ENCODE results near the gene NEU4. TPM values are rescaled to one million over a fixed set of nuclear protein-coding genes. Genes with fewer than 3 reads are reported as not detected.

NEU4 gene
- total and polyA plus RNA-seq, 2 of the 4 experiments (the other 2 are of a cell fraction): not detected

DNA sequence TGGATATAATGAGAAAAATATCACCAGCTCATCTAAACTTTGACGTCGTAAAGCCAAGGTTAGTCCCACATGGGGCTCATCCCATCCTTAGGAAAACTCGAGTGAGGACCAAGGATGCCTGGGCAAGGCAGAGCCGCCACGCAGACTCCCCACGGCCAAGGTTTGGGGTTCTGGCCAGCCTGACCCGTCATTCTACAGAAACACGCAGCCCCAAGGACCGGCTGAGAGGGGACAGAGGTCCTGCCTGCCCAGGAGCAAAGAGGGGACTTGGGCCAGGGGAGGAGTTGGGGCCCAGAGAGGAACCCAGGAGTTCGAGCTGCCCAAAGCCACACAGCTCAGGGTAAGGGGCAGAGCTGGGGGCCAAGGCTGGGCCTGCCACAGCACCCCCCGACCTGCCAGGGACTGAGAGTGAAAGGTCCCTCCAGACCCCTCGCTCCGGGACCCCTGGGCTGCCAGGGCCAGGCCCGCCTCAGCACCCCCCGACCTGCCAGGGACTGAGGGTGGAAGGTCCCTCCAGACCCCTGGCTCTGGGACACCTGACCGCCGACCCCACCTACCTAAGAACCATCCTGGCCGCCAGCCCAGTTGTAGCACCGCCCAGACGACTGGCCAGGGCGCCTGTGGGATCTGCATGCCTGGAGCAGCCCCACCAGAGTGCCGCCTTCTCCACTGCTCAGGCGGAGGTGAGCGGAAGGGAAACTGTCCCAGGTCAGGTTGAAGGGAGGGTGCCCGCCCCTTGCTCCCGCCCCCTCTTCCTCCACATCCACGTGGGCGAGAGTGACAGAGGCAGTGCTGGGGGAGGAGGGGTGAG, 49.4 kb downstream of the NEU4 start, which contains the start of gene PDCD1:
Gene PDCD1 (minus strand): TSS at position 689 of the 811 bp plus-strand sequence. CDS start 56 bp downstream, at position 633.
- Histone ChIP-seq H3K4ac (ENCODE audit: low read depth, low read length) (no peak within 1 kb of the TSS), H3K27me3 (ENCODE audit: control insufficient read depth, insufficient read depth, low read length) (peaks cover 4% of the 10 kb centered on the region; the same call in 1 of the 2 replicates), H2BK20ac (ENCODE audit: low read depth, low read length) (no peak within 1 kb of the TSS), H2BK120ac (ENCODE audit: low read depth, low read length) (no peak within 1 kb of the TSS), H3K79me1 (ENCODE audit: low read depth in 1 of 2, low read length in 2 of 2) (no peaks in the 10 kb centered on the region), H2AK5ac (ENCODE audit: low read depth, low read length) (no peak within 1 kb of the TSS; the same call in 1 of the 2 replicates), H3K4me2 (ENCODE audit: low read depth, low read length) (peak within 1 kb of the TSS; percentile 29), H4K91ac (ENCODE audit: insufficient read depth, low read depth, low read length) (no peak within 1 kb of the TSS), H3K9me1 (ENCODE audit: insufficient read depth, low read length) (no peaks in the 10 kb centered on the region), H4K5ac (ENCODE audit: low read depth, low read length) (no peak within 1 kb of the TSS), H3K23ac (ENCODE audit: low read depth, low read length) (no peak within 1 kb of the TSS), H3K4me1 (ENCODE audit: control insufficient read depth, insufficient read depth, low read length) (peaks cover 3% of the 10 kb centered on the region), H3K27ac (ENCODE audit: insufficient read depth, low read length) (no peak within 1 kb of the TSS), H2BK15ac (ENCODE audit: low read depth, low read length) (no peak within 1 kb of the TSS), H3K36me3 (ENCODE audit: control insufficient read depth, insufficient read depth, low read length) (no peaks in the 10 kb centered on the region), H2BK5ac (ENCODE audit: low read depth, low read length, poor library complexity, severe bottlenecking) (no peak within 1 kb of the TSS), H3K9ac (ENCODE audit: low read depth, low read length) (no peak within 1 kb of the TSS), H4K20me1 (ENCODE audit: insufficient read depth, low read length) (no peaks in the 10 kb centered on the region), H3K14ac (replicated peaks; ENCODE audit: low read depth, low read length) (no peak within 1 kb of the TSS), H3K56ac (ENCODE audit: extremely low read depth, insufficient read depth, low read length) (no peak within 1 kb of the TSS), H3K9me3 (ENCODE audit: control insufficient read depth, insufficient read depth, low read length) (no peaks in the 10 kb centered on the region), H3K4me3 (ENCODE audit: insufficient read depth, low read depth, low read length) (no peak within 1 kb of the TSS), H3K18ac (ENCODE audit: low read depth, low read length) (no peak within 1 kb of the TSS), H2AK9ac (replicated peaks; ENCODE audit: low read depth, low read length, poor library complexity) (peak within 1 kb of the TSS; percentile 23), H2AFZ (replicated peaks; ENCODE audit: low read length, poor library complexity) (peak within 1 kb of the TSS; percentile 87), H4K8ac (ENCODE audit: low read depth in 2 of 2, low read length in 2 of 2) (peak within 1 kb of the TSS in 1 of 2 experiments; percentile 37; a peak in 1 of 4 replicates)
- BruUV-seq (replicated peaks): no TSS peak
- ATAC-seq (ENCODE audit: low read depth) (no peak), DNase-seq (no peak)
- dilution Hi-C loops (cut with HindIII; ENCODE audit: low sequenced_read_pairs, unreplicated experiment): no loop called here
- in situ Hi-C loops (cut with MboI; ENCODE audit: low sequenced_read_pairs): no loop called here
- POLR2A ChIA-PET (ENCODE audit: unreplicated experiment): no interaction called here
- TF ChIP-seq SMC3 (IDR thresholded peaks at IDR 0.05; ENCODE audit: low read depth, low read length) (no peak), POLR2A (IDR thresholded peaks at IDR 0.05; ENCODE audit: low read depth, low read length) (no peak), RCOR1 (IDR thresholded peaks at IDR 0.05; ENCODE audit: insufficient replicate concordance, low read length) (no peak), FOS (IDR thresholded peaks at IDR 0.05; ENCODE audit: low read depth, low read length) (no peak), RFX5 (IDR thresholded peaks at IDR 0.05; ENCODE audit: low read depth, low read length) (no peak), BHLHE40 (IDR thresholded peaks at IDR 0.05; ENCODE audit: low read depth, low read length) (no peak), RAD21 (IDR thresholded peaks at IDR 0.05; ENCODE audit: low read length) (no peak), CHD1 (IDR thresholded peaks at IDR 0.05; ENCODE audit: low read depth, low read length) (no peak), MXI1 (IDR thresholded peaks at IDR 0.05; ENCODE audit: borderline replicate concordance, low read depth, low read length) (no peak), CEBPB (IDR thresholded peaks at IDR 0.05; ENCODE audit: low read depth, low read length) (no peak), MAZ (IDR thresholded peaks at IDR 0.05; ENCODE audit: borderline replicate concordance, low read depth, low read length) (no peak), MAFK (IDR thresholded peaks at IDR 0.05; ENCODE audit: low read depth, low read length) (no peak), NFE2L2 (IDR thresholded peaks at IDR 0.05; ENCODE audit: low read depth, low read length) (no peak)
- TF ChIP-seq, protein P1, sequence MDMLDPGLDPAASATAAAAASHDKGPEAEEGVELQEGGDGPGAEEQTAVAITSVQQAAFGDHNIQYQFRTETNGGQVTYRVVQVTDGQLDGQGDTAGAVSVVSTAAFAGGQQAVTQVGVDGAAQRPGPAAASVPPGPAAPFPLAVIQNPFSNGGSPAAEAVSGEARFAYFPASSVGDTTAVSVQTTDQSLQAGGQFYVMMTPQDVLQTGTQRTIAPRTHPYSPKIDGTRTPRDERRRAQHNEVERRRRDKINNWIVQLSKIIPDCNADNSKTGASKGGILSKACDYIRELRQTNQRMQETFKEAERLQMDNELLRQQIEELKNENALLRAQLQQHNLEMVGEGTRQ (IDR thresholded peaks at IDR 0.05; ENCODE audit: low read depth, low read length): no peak
- WGBS, 2 experiments (ENCODE audit: extremely low coverage in 2 of 2, insufficient read length in 1 of 2): 77% methylated on average over 8 of the region's 28 CpGs; no CpG with 5 or more reads in 1 of the 2 experiments
- CTCF ChIA-PET: no interaction called here
- intact Hi-C loops (cut with micrococcal nuclease): no loop called here
